GM19324 (cell line): ENCODE results near the gene POLR1C.
A peak's percentile ranks its signal among the peaks of the same experiment; 100 is the strongest.
"Not testable (repeated sequence)": the region's sequence is repeated elsewhere in the genome, so short reads cannot be mapped to it uniquely, and the experiment has no call there.

Experiments used
- ATAC-seq: cut with Tn5 transposase; IDR thresholded peaks from one replicate; pipeline ENCODE4 v1.9.1; 2021; ENCODE audit warnings: mild to moderate bottlenecking, moderate library complexity; ENCODE audit not compliant: unreplicated experiment, low FRiP score

The POLR1C gene

GRCh38 chr6:43516697-43517504, at the start of gene POLR1C, which contains the start of gene YIPF3:
Gene POLR1C, plus strand, starts transcription at chr6:43517089. Its CDS starts 21 bp downstream, at chr6:43517110.
Gene YIPF3, minus strand, starts transcription at chr6:43516926. Its CDS starts 119 bp downstream, at chr6:43516807.
- ATAC-seq: peak; percentile 86

- not testable (repeated sequence) for ATAC-seq
These were observed 49.6 kb upstream of the POLR1C start for GRCh38 chr6:43467265-43467664.

GRCh38 chr6:43467752-43468151, 49.1 kb upstream of the POLR1C start:
- ATAC-seq: no peak

GRCh38 chr6:43468240-43468639, 48.6 kb upstream of the POLR1C start:
- no peak for ATAC-seq

GRCh38 chr6:43468748-43469681, 47.9 kb upstream of the POLR1C start:
- no peak for ATAC-seq

GRCh38 chr6:43469947-43470346, 46.9 kb upstream of the POLR1C start:
- no peak for ATAC-seq

- no peak for ATAC-seq
These were observed 45.5 kb upstream of the POLR1C start for GRCh38 chr6:43471399-43471798.

GRCh38 chr6:43472515-43472914, 44.4 kb upstream of the POLR1C start:
- no peak for ATAC-seq

- ATAC-seq: no peak
These were observed 41.4 kb upstream of the POLR1C start for GRCh38 chr6:43475516-43475915.

- ATAC-seq: no peak
These were observed 40.1 kb upstream of the POLR1C start for GRCh38 chr6:43476746-43477145.

- peak; percentile 91 for ATAC-seq
These were observed 39.5 kb upstream of the POLR1C start, which contains the start of gene TJAP1 for GRCh38 chr6:43477235-43478007. Gene TJAP1, plus strand, starts transcription at chr6:43477570. Its CDS starts 21,432 bp downstream, at chr6:43499002.

- no peak for ATAC-seq
These were observed 38.9 kb upstream of the POLR1C start for GRCh38 chr6:43478008-43478372.

- ATAC-seq: no peak
These were observed 35.8 kb upstream of the POLR1C start for GRCh38 chr6:43481075-43481474.

- no peak for ATAC-seq
These were observed 35.2 kb upstream of the POLR1C start for GRCh38 chr6:43481591-43482236.

- no peak for ATAC-seq
These were observed 28.1 kb upstream of the POLR1C start for GRCh38 chr6:43488667-43489276.

- ATAC-seq: no peak
These were observed 27.4 kb upstream of the POLR1C start for GRCh38 chr6:43489277-43490072.

GRCh38 chr6:43490523-43490939, 26.4 kb upstream of the POLR1C start:
- ATAC-seq: no peak

GRCh38 chr6:43491750-43492661, 24.9 kb upstream of the POLR1C start:
- ATAC-seq: no peak
